ENCODE measurements around the gene ALDH1L2.

ALDH1L2 gene

DNA sequence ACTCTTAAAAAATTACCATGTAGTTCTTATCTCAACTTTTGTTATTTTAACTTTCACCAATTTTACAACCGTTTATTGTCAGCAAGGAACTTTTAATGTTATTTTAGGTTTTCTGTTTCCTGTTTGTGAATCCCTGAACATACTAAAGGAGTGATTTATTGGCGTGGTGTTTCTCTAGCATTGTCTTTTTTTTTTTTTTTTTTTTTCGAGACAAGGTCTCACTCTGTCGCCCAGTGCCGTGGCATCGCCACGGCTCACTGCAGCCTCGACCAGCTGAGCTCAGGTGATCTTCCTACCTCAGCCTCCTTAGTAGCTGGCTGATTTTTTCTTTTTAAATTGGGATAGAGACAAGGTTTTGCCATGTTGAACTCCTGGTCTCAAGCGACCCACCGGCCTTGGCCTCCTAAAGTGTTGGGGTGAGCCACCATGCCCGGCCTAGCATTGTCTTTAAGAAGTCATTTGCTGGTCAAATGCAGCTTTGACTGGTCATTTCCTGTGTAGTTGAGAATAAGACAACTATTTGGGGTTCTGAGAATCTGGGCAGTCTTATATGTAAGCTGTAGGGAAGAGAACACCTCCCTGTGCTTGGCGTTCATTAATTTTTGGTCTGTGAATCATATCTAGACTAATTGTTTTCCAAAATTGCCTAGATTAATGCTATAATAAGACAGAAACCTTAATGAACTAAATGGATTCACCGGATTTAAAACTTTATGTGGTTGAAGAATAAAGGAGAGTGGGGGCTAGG is 25.4 kb upstream of the ALDH1L2 start:
- ChIA-PET CTCF (interaction anchor here (1.4 kb wide), 1 partner anchor 728 kb away, joined by 4 read pairs; no protein-coding TSS in a partner anchor), POLR2A (interaction anchor here (0.7 to 1.6 kb wide), 2 partner anchors 12 to 30 kb away, joined by 3 to 5 read pairs; no protein-coding TSS in a partner anchor)
- H3K9me3 ChIP-seq (ENCODE audit: control insufficient read depth, insufficient read depth, low read depth, low read length), result no peaks in the 10 kb centered on the region
- no peak for TF ChIP-seq ZFP41 (tag by site-specific recombination; IDR thresholded peaks at IDR 0.05; ENCODE audit: borderline replicate concordance)
- TF ChIP-seq PRDM1 (tag by site-specific recombination; IDR thresholded peaks at IDR 0.05), result peak; percentile 59; the same call in 1 of the 2 replicates
- TF ChIP-seq, protein P1, sequence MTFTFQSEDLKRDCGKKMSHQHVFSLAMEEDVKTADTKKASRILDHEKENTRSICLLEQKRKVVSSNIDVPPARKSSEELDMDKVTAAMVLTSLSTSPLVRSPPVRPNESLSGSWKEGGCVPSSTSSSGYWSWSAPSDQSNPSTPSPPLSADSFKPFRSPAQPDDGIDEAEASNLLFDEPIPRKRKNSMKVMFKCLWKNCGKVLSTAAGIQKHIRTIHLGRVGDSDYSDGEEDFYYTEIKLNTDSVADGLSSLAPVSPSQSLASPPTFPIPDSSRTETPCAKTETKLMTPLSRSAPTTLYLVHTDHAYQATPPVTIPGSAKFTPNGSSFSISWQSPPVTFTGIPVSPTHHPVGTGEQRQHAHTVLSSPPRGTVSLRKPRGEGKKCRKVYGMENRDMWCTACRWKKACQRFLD (tag by site-specific recombination; IDR thresholded peaks at IDR 0.05), result no peak
- no peak for TF ChIP-seq ZNF335 (tag by site-specific recombination; conservative IDR thresholded peaks at IDR 0.05)
- TF ChIP-seq ZNF140 (tag by site-specific recombination; IDR thresholded peaks at IDR 0.05), result no peak
- peak; percentile 46; the same call in 1 of the 2 replicates for TF ChIP-seq FEZF1 (tag by site-specific recombination; IDR thresholded peaks at IDR 0.05)
- TF ChIP-seq, protein P2, sequence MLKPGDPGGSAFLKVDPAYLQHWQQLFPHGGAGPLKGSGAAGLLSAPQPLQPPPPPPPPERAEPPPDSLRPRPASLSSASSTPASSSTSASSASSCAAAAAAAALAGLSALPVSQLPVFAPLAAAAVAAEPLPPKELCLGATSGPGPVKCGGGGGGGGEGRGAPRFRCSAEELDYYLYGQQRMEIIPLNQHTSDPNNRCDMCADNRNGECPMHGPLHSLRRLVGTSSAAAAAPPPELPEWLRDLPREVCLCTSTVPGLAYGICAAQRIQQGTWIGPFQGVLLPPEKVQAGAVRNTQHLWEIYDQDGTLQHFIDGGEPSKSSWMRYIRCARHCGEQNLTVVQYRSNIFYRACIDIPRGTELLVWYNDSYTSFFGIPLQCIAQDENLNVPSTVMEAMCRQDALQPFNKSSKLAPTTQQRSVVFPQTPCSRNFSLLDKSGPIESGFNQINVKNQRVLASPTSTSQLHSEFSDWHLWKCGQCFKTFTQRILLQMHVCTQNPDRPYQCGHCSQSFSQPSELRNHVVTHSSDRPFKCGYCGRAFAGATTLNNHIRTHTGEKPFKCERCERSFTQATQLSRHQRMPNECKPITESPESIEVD (tag by site-specific recombination; IDR thresholded peaks at IDR 0.05), result peak; percentile 93
- TF ChIP-seq ZBTB17 (tag by site-specific recombination; IDR thresholded peaks at IDR 0.05), result peak; percentile 51; the same call in 1 of the 2 replicates
- TF ChIP-seq ZNF629 (tag by site-specific recombination; IDR thresholded peaks at IDR 0.05), result no peak
- 0 out of 2 replicates have a peak, but pooled peaks have one; percentile 32 for TF ChIP-seq ZXDB (tag by site-specific recombination; IDR thresholded peaks at IDR 0.05)
- peak; percentile 21; the same call in 1 of the 2 replicates for TF ChIP-seq ZNF843 (tag by site-specific recombination; IDR thresholded peaks at IDR 0.05)
- TF ChIP-seq, protein P3, sequence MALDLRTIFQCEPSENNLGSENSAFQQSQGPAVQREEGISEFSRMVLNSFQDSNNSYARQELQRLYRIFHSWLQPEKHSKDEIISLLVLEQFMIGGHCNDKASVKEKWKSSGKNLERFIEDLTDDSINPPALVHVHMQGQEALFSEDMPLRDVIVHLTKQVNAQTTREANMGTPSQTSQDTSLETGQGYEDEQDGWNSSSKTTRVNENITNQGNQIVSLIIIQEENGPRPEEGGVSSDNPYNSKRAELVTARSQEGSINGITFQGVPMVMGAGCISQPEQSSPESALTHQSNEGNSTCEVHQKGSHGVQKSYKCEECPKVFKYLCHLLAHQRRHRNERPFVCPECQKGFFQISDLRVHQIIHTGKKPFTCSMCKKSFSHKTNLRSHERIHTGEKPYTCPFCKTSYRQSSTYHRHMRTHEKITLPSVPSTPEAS (tag by site-specific recombination; IDR thresholded peaks at IDR 0.05), result no peak
- no peak for TF ChIP-seq ZNF473 (tag by site-specific recombination; IDR thresholded peaks at IDR 0.05)
- no peak for TF ChIP-seq ZNF341 (tag by site-specific recombination; IDR thresholded peaks at IDR 0.05; ENCODE audit: low read depth)
- TF ChIP-seq BCL6B (tag by site-specific recombination; IDR thresholded peaks at IDR 0.05), result peak; percentile 56
- TF ChIP-seq ZNF362 (tag by site-specific recombination; IDR thresholded peaks at IDR 0.05), result peak; percentile 73
- no peak for TF ChIP-seq ZNF501 (tag by site-specific recombination; IDR thresholded peaks at IDR 0.05)
- TF ChIP-seq, protein P4, sequence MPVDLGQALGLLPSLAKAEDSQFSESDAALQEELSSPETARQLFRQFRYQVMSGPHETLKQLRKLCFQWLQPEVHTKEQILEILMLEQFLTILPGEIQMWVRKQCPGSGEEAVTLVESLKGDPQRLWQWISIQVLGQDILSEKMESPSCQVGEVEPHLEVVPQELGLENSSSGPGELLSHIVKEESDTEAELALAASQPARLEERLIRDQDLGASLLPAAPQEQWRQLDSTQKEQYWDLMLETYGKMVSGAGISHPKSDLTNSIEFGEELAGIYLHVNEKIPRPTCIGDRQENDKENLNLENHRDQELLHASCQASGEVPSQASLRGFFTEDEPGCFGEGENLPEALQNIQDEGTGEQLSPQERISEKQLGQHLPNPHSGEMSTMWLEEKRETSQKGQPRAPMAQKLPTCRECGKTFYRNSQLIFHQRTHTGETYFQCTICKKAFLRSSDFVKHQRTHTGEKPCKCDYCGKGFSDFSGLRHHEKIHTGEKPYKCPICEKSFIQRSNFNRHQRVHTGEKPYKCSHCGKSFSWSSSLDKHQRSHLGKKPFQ (tag by site-specific recombination; IDR thresholded peaks at IDR 0.05), result no peak
- no peak for TF ChIP-seq ZNF768 (tag by site-specific recombination; IDR thresholded peaks at IDR 0.05)
- no peak for TF ChIP-seq ZNF791 (tag by site-specific recombination; IDR thresholded peaks at IDR 0.05)
- TF ChIP-seq SCRT1 (tag by site-specific recombination; IDR thresholded peaks at IDR 0.05; ENCODE audit: borderline replicate concordance), result no peak
- no peak for TF ChIP-seq ZNF664 (tag by site-specific recombination; IDR thresholded peaks at IDR 0.05)
- TF ChIP-seq, protein P5, sequence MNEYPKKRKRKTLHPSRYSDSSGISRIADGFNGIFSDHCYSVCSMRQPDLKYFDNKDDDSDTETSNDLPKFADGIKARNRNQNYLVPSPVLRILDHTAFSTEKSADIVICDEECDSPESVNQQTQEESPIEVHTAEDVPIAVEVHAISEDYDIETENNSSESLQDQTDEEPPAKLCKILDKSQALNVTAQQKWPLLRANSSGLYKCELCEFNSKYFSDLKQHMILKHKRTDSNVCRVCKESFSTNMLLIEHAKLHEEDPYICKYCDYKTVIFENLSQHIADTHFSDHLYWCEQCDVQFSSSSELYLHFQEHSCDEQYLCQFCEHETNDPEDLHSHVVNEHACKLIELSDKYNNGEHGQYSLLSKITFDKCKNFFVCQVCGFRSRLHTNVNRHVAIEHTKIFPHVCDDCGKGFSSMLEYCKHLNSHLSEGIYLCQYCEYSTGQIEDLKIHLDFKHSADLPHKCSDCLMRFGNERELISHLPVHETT (tag by site-specific recombination; IDR thresholded peaks at IDR 0.05), result no peak
- no peak for TF ChIP-seq ZNF747 (tag by site-specific recombination; IDR thresholded peaks at IDR 0.05)
- peaks cover 6 to 17% of the 10 kb centered on the region in 2 experiments; a peak in 2 of 3 replicates for H3K36me3 ChIP-seq (ENCODE audit: control insufficient read depth in 2 of 2, insufficient read depth in 1 of 2, low read length in 2 of 2)
- peak overlapping the region; percentile 47 for H3K4me3 ChIP-seq (ENCODE audit: low read depth, low read length)
- peaks cover 12% of the 10 kb centered on the region for H3K4me1 ChIP-seq (ENCODE audit: control insufficient read depth, insufficient read depth, low read length)
- peak overlapping the region; percentile 20; the same call in 1 of the 2 replicates for H3K27ac ChIP-seq (ENCODE audit: extremely low read depth, low read depth, low read length)

All from HEK293 (cell line).